HG03103 (cell line): Measurements from ENCODE around the gene ECD.
A peak's percentile ranks its signal among the peaks of the same experiment; 100 is the strongest.
"Not testable (repeated sequence)": the region's sequence is repeated elsewhere in the genome, so short reads cannot be mapped to it uniquely, and the experiment has no call there.

ENCODE experiments used
- ATAC-seq: cut with Tn5 transposase; IDR thresholded peaks from one replicate; pipeline ENCODE4 v1.9.1; 2021; ENCODE audit warnings: low read depth; ENCODE audit not compliant: unreplicated experiment

ECD gene

GRCh38 chr10:73161079-73161478, 6.7 kb downstream of the ECD start:
- ATAC-seq, result no peak

- no peak for ATAC-seq
These were observed 8.7 kb downstream of the ECD start for GRCh38 chr10:73159038-73159648.

GRCh38 chr10:73156054-73156453, 11.8 kb downstream of the ECD start:
- no peak for ATAC-seq

- ATAC-seq, result no peak
These were observed 15.8 kb downstream of the ECD start for GRCh38 chr10:73152009-73152408.

- not testable (repeated sequence) for ATAC-seq
These were observed 17.0 kb downstream of the ECD start for GRCh38 chr10:73150633-73151413.

GRCh38 chr10:73141603-73142002, 26.2 kb downstream of the ECD start:
- ATAC-seq, result no peak

- ATAC-seq, result no peak
These were observed 28.6 kb downstream of the ECD start for GRCh38 chr10:73139251-73139650.

- no peak for ATAC-seq
These were observed 31.2 kb downstream of the ECD start for GRCh38 chr10:73136627-73137026.

- ATAC-seq, result no peak
These were observed 33.1 kb downstream of the ECD start for GRCh38 chr10:73134727-73135126.

GRCh38 chr10:73131913-73132686, 35.7 kb downstream of the ECD start:
- no peak for ATAC-seq

GRCh38 chr10:73131301-73131700, 36.5 kb downstream of the ECD start:
- no peak for ATAC-seq

GRCh38 chr10:73126343-73126742, 41.5 kb downstream of the ECD start:
- no peak for ATAC-seq

- ATAC-seq, result no peak
These were observed 47.9 kb downstream of the ECD start for GRCh38 chr10:73119952-73120351.

- ATAC-seq, result no peak
These were observed 48.4 kb downstream of the ECD start for GRCh38 chr10:73119457-73119856.

- ATAC-seq, result peak; percentile 69
These were observed 49.6 kb downstream of the ECD start for GRCh38 chr10:73117976-73118743.

GRCh38 chr10:73116017-73116416, 51.8 kb downstream of the ECD start:
- ATAC-seq, result no peak

GRCh38 chr10:73113551-73113950, 54.3 kb downstream of the ECD start:
- ATAC-seq, result no peak

- not testable (repeated sequence) for ATAC-seq
These were observed 55.8 kb downstream of the ECD start for GRCh38 chr10:73112032-73112431.

- ATAC-seq, result peak; percentile 55
These were observed 57.4 kb downstream of the ECD start, which contains the start of gene NUDT13 for GRCh38 chr10:73110345-73110849. Gene NUDT13 (plus strand): TSS chr10:73110455. CDS start chr10:73114366, 3,911 bp downstream.

GRCh38 chr10:73109248-73109652, 58.6 kb downstream of the ECD start:
- ATAC-seq, result not testable (repeated sequence)
